ENCODE measurements around the gene APBA3. TPM values are rescaled to one million over a fixed set of nuclear protein-coding genes. Genes with fewer than 3 reads are reported as not detected.

Gene APBA3
- total RNA-seq, 2 donors from 2014 or later, result 20.0 to 35.6 TPM

DNA sequence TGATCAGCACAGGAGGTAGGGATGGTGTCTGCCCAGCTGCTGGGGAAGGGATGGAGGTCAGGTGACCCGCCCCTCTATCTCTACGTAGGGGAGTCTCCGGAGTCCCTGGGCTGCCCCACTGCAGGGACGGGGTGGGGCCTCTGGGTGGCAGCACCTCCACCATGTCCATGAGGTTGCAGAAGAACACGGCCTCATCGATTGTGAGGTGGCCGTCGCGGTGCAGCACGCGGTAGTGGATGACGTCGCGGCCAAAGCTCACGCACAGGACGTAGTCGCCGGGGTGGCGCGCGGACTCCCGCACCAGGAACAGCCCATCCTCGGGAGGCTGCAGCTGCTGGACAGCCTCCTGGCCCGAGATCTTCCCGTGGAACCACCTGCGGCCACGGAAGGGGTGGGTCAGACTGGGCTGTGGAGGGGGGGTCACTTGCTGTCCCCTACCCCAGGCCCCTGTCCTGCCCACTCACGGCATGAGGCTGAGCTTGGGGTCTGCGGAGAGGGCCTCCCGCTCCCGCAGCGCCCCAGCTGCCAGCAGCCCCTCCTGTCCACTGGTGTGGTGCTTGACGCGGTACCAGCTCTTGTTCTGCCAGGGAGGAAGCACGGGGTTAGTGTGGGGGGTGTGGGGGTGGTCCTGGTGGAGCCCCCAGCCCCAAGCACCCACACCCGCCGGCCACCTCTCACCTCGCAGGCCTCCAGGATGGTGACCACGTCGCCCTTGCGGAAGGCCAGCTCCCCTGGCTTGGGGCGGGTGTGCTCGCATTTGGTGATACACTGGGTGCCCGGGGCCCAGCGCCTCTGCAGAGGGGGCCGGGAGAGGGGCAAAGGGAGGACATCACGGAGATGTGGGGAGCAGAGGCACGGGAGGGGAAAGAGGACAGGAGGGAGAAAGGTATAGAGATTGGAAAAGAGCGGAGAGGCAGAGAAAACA, 22.4 kb upstream of the APBA3 start:
- no peaks in the 10 kb centered on the region for H3K27me3 ChIP-seq
- H3K27ac ChIP-seq, result no peak overlapping the region
- WGBS, 2 donors, result 77% methylated on average over 13 to 44 of the region's 49 CpGs
- peaks cover 0 to 23% (median 6%) of the 10 kb centered on the region in 3 donors for H3K9me3 ChIP-seq
- ATAC-seq (no peak), DNase-seq (no peak)
- TF ChIP-seq CTCF (IDR thresholded peaks at IDR 0.05), result no peak
- no peak for TF ChIP-seq POLR2A (IDR thresholded peaks at IDR 0.05)
- no peak overlapping the region for H3K4me3 ChIP-seq
- peaks cover 5% of the 10 kb centered on the region for H3K4me1 ChIP-seq
- no peaks in the 10 kb centered on the region for H3K36me3 ChIP-seq (replicated peaks in 1 of 2; ENCODE audit: insufficient read depth in 1 of 2, low read depth in 2 of 2)
- intact Hi-C loops (cut with DNase I), result no loop called here

DNA sequence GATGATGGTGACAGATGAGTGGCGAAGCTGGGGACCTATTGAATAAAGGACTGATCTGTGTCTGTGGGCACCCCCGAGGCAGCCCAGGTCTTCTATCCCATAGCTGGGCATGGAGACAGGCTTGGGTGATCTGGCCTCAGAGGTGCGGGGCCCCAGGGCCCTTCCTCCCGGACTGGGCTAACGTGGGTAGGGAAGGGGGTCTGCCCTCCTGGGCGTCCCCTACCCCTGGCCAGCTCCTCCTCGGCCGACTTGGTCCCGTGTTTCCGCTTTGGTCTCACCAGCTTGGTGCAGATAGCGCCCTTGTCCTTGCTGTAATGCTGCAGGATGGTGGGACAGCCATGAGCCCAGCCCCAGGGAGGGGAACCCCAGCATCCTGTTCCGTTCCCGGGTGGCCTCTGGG, 21.4 kb upstream of the APBA3 start:
- Histone ChIP-seq H3K27ac (no peak overlapping the region), H3K27me3 (no peaks in the 10 kb centered on the region), H3K4me1 (peaks cover 5% of the 10 kb centered on the region), H3K4me3 (no peak overlapping the region), H3K9me3 (peaks cover 0 to 23% (median 6%) of the 10 kb centered on the region in 3 donors), H3K36me3 (replicated peaks in 1 of 2; ENCODE audit: insufficient read depth in 1 of 2, low read depth in 2 of 2) (no peaks in the 10 kb centered on the region)
- DNase-seq (no peak), ATAC-seq (no peak)
- intact Hi-C loops (cut with DNase I), result no loop called here
- WGBS, 2 donors, result 94 to 97% methylated on average over 7 to 9 of the region's 13 CpGs
- no peak for TF ChIP-seq POLR2A (IDR thresholded peaks at IDR 0.05)
- no peak for TF ChIP-seq CTCF (IDR thresholded peaks at IDR 0.05)

DNA sequence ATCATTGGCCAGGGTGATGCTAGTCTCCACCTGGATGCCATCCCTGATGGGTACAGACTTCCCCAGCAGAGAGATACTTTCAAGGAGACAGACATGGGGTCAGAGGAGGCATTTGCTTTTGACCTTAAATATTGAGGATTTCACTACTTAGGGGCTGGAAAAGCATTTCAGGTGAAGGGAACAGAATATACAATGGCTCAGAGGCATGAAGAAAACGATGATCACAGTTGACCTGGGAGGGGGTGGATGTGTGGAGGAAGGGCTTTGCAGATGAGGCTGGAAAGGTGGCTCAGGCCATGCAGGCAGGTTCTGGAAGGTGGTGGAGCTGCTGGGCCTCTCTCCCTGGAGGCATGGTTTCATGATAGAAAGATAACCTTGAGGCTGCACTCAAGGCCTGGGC, 20.8 kb upstream of the APBA3 start:
- intact Hi-C loops (cut with DNase I), result no loop called here
- H3K9me3 ChIP-seq, result peaks cover 0 to 23% (median 6%) of the 10 kb centered on the region in 3 donors
- DNase-seq (no peak), ATAC-seq (no peak)
- H3K4me3 ChIP-seq, result no peak overlapping the region
- H3K36me3 ChIP-seq (replicated peaks in 1 of 2; ENCODE audit: insufficient read depth in 1 of 2, low read depth in 2 of 2), result no peaks in the 10 kb centered on the region
- H3K27me3 ChIP-seq, result no peaks in the 10 kb centered on the region
- no peak overlapping the region for H3K27ac ChIP-seq
- peaks cover 5% of the 10 kb centered on the region for H3K4me1 ChIP-seq
- no peak for TF ChIP-seq CTCF (IDR thresholded peaks at IDR 0.05)
- no peak for TF ChIP-seq POLR2A (IDR thresholded peaks at IDR 0.05)
- WGBS, 2 donors, result 88% methylated on average over 1 of the region's 1 CpG

DNA sequence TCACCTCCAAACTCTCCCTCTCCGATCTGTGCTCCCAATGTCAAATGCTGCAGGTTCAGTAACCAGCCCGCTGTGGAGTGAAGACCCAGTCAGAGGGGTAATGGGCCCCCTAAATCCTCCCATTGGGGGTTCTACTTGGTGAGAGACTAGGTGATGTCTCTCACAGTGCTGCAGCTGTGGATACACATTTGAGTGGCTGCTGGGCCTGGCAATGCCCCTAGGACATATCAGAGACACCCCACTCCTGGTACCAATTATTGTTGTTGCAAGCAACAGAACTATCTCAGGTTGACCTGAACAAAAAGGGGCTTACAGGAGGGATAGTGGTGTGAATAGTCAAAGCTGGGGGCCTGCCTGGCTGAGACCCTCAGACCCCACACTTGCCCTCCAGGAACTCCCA, 20.1 kb upstream of the APBA3 start:
- TF ChIP-seq POLR2A (IDR thresholded peaks at IDR 0.05) (no peak), CTCF (IDR thresholded peaks at IDR 0.05) (no peak)
- Histone ChIP-seq H3K4me1 (peaks cover 5% of the 10 kb centered on the region), H3K4me3 (no peak overlapping the region), H3K36me3 (replicated peaks in 1 of 2; ENCODE audit: insufficient read depth in 1 of 2, low read depth in 2 of 2) (no peaks in the 10 kb centered on the region), H3K27me3 (no peaks in the 10 kb centered on the region), H3K9me3 (peaks cover 0 to 23% (median 6%) of the 10 kb centered on the region in 3 donors), H3K27ac (no peak overlapping the region)
- ATAC-seq (no peak), DNase-seq (no peak)
- 96 to 97% methylated on average over 2 of the region's 2 CpGs for WGBS, 2 donors
- intact Hi-C loops (cut with DNase I), result no loop called here
